WTC11 (cell line): ENCODE measurements around the gene LPP. TPM values are rescaled to one million over a fixed set of nuclear protein-coding genes. Genes with fewer than 3 reads are reported as not detected.

ENCODE experiments used
- ATAC-seq: fragments of 200-7000 bp; cut with Tn5 transposase; 2 replicates; pipeline ENCODE4 v1.10.0; 2021; ENCODE audit warnings: mild to moderate bottlenecking, moderate library complexity
- CTCF ChIA-PET: fragments of 300-600 bp; sonication (Branson Sonifier 250); formaldehyde crosslinking; loops from one replicate; lab custom pipeline; 2021; ENCODE audit warnings: antibody characterized with exemption; lab: Charles Lee
- POLR2A ChIA-PET: fragments of 350-600 bp; sonication (Branson Sonifier 250); formaldehyde crosslinking; loops from one replicate; lab custom pipeline; 2021; ENCODE audit warnings: antibody characterized with exemption; lab: Charles Lee
- DNase-seq: peaks from one replicate; pipeline ENCODE4 v3.0.0; 2021; ENCODE audit warnings: low spot score
- H3K27ac Mint-ChIP-seq: 2 replicates; pipeline ENCODE4 v1.8.0; 2021; ENCODE audit warnings: mixed read lengths
- H3K27me3 Mint-ChIP-seq: 2 replicates; pipeline ENCODE4 v1.8.0; 2021; ENCODE audit warnings: low read depth, mild to moderate bottlenecking, moderate library complexity, mixed read lengths
- H3K36me3 Mint-ChIP-seq: 2 replicates; pipeline ENCODE4 v1.8.0; 2021; ENCODE audit warnings: mixed read lengths
- H3K4me1 Mint-ChIP-seq: 2 replicates; pipeline ENCODE4 v1.8.0; 2022; ENCODE audit warnings: mixed read lengths
- H3K4me3 Mint-ChIP-seq: 2 replicates; pipeline ENCODE4 v1.8.0; 2021; ENCODE audit warnings: mild to moderate bottlenecking, moderate library complexity, mixed read lengths
- H3K9me3 Mint-ChIP-seq: 2 replicates; pipeline ENCODE4 v1.8.0; 2021; ENCODE audit warnings: mixed read lengths
- CBFB ChIP-seq: sonication (generic); formaldehyde crosslinking; IDR thresholded peaks from 2 replicates; pipeline ENCODE4 v1.8.1; 2022; ENCODE audit warnings: mild to moderate bottlenecking, low read depth, missing genetic modification reagents
- ELF4 ChIP-seq: sonication (generic); formaldehyde crosslinking; IDR thresholded peaks from 2 replicates; pipeline ENCODE4 v1.8.1; 2022; ENCODE audit warnings: low read depth, mild to moderate bottlenecking, moderate library complexity, missing genetic modification reagents
- ESRRA ChIP-seq: sonication (generic); formaldehyde crosslinking; IDR thresholded peaks from 2 replicates; pipeline ENCODE4 v1.8.1; 2022; ENCODE audit warnings: mild to moderate bottlenecking, missing genetic modification reagents, borderline replicate concordance
- FOXJ3 ChIP-seq: sonication (generic); formaldehyde crosslinking; IDR thresholded peaks from 2 replicates; pipeline ENCODE4 v1.9.0; 2021; ENCODE audit warnings: missing genetic modification reagents, mild to moderate bottlenecking, borderline replicate concordance
- GABPB1 ChIP-seq: sonication (generic); formaldehyde crosslinking; IDR thresholded peaks from 2 replicates; pipeline ENCODE4 v1.8.1; 2023; ENCODE audit warnings: mild to moderate bottlenecking, missing genetic modification reagents
- GRHL2 ChIP-seq: fragments of 250-450 bp; sonication (Bioruptor Pico); IDR thresholded peaks from 2 replicates; pipeline ENCODE4 v1.8.0; 2022; ENCODE audit warnings: mild to moderate bottlenecking, moderate library complexity; ENCODE audit not compliant: insufficient replicate concordance, severe bottlenecking
- HMGA2 ChIP-seq: fragments of 250-450 bp; sonication (Bioruptor Pico); IDR thresholded peaks from 2 replicates; pipeline ENCODE4 v1.4.0; 2021; ENCODE audit warnings: mild to moderate bottlenecking, moderate library complexity
- HMGXB4 ChIP-seq: sonication (generic); formaldehyde crosslinking; IDR thresholded peaks from 2 replicates; pipeline ENCODE4 v1.8.1; 2023; ENCODE audit warnings: mild to moderate bottlenecking, moderate library complexity, missing genetic modification reagents
- JUN ChIP-seq: sonication (generic); formaldehyde crosslinking; IDR thresholded peaks from 2 replicates; pipeline ENCODE4 v1.8.0; 2023; ENCODE audit warnings: mild to moderate bottlenecking, missing genetic modification reagents
- MXD4 ChIP-seq: fragments of 250-450 bp; sonication (Bioruptor Pico); IDR thresholded peaks from 2 replicates; pipeline ENCODE4 v1.8.0; 2021; ENCODE audit warnings: mild to moderate bottlenecking, moderate library complexity, borderline replicate concordance
- NFATC4 ChIP-seq: fragments of 250-450 bp; sonication (Bioruptor Pico); IDR thresholded peaks from 2 replicates; pipeline ENCODE4 v1.9.0; 2021; ENCODE audit warnings: mild to moderate bottlenecking
- NFYB ChIP-seq: sonication (generic); formaldehyde crosslinking; conservative IDR thresholded peaks from 2 replicates; pipeline ENCODE4 v1.8.0; 2022; ENCODE audit warnings: low read depth, missing genetic modification reagents
- RORB ChIP-seq: fragments of 250-450 bp; sonication (Bioruptor Pico); IDR thresholded peaks from 2 replicates; pipeline ENCODE4 v1.9.0; 2021; ENCODE audit warnings: mild to moderate bottlenecking
- SP1 ChIP-seq: sonication (generic); formaldehyde crosslinking; conservative IDR thresholded peaks from 2 replicates; pipeline ENCODE4 v1.8.1; 2022; ENCODE audit warnings: missing genetic modification reagents
- TEAD1 ChIP-seq: sonication (generic); formaldehyde crosslinking; IDR thresholded peaks from 2 replicates; pipeline ENCODE4 v1.8.0; 2022; ENCODE audit warnings: mild to moderate bottlenecking, missing genetic modification reagents
- ZNF263 ChIP-seq: sonication (generic); formaldehyde crosslinking; IDR thresholded peaks from 2 replicates; pipeline ENCODE4 v1.8.1; 2022; ENCODE audit warnings: low read depth, mild to moderate bottlenecking, moderate library complexity, missing genetic modification reagents
- ZNF281 ChIP-seq: sonication (generic); formaldehyde crosslinking; IDR thresholded peaks from 2 replicates; pipeline ENCODE4 v1.8.0; 2023; ENCODE audit warnings: mild to moderate bottlenecking, missing genetic modification reagents
- ZNF671 ChIP-seq: fragments of 250-450 bp; sonication (Bioruptor Pico); IDR thresholded peaks from 2 replicates; pipeline ENCODE4 v1.8.0; 2021; ENCODE audit warnings: mild to moderate bottlenecking
- total RNA-seq: library from RNA; stranded (reverse); gene quantifications from 3 replicates; pipeline ENCODE4 v1.2.3, GENCODE V29; 2021
- TF ChIP-seq, protein P1 (sequence below): sonication (generic); formaldehyde crosslinking; IDR thresholded peaks from 2 replicates; pipeline ENCODE4 v1.8.0; 2022; ENCODE audit warnings: mild to moderate bottlenecking, missing genetic modification reagents
- TF ChIP-seq, protein P2 (sequence below): sonication (generic); formaldehyde crosslinking; IDR thresholded peaks from 2 replicates; pipeline ENCODE4 v1.8.0; 2023; ENCODE audit warnings: missing genetic modification reagents
- TF ChIP-seq, protein P3 (sequence below): sonication (generic); formaldehyde crosslinking; IDR thresholded peaks from 2 replicates; pipeline ENCODE4 v1.8.1; 2023; ENCODE audit warnings: mild to moderate bottlenecking, missing genetic modification reagents
- TF ChIP-seq, protein P4 (sequence below): sonication (generic); formaldehyde crosslinking; IDR thresholded peaks from 2 replicates; pipeline ENCODE4 v1.8.0; 2022; ENCODE audit warnings: mild to moderate bottlenecking, missing genetic modification reagents
- TF ChIP-seq, protein P5 (sequence below): sonication (generic); formaldehyde crosslinking; IDR thresholded peaks from 2 replicates; pipeline ENCODE4 v1.8.1; 2022; ENCODE audit warnings: low read depth, missing genetic modification reagents, borderline replicate concordance
- TF ChIP-seq, protein P6 (sequence below): fragments of 250-450 bp; sonication (Bioruptor Pico); IDR thresholded peaks from 2 replicates; pipeline ENCODE4 v1.9.0; 2021; ENCODE audit warnings: moderate library complexity, mild to moderate bottlenecking, inconsistent platforms, borderline replicate concordance

The LPP gene
- total RNA-seq, 1 experiment from 2014 or later = 49.6 TPM

DNA sequence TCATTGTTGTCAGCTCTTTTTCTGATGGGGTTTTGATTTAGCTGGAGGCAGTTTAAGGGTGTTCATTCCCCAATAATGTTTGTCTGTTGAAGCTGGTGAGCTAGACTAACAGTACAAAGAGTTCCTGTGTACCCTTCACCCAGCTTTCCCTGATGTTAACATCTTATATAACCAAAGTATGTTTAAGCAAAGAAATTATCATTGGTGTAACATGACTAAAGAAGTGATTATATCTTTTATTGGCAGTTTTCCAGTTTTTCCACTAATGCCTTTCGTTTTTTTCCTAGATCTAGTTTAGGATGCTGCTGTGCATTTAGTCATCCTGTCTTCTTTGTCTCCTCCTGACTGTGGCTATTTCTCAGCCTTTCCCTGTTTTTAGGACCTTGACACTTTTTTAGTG lies 165.6 kb downstream of the LPP start:
- H3K27me3 Mint-ChIP-seq = no peaks in the 10 kb centered on the region
- H3K36me3 Mint-ChIP-seq = no peaks in the 10 kb centered on the region
- H3K27ac Mint-ChIP-seq = no peak overlapping the region
- no peak for DNase-seq
- ATAC-seq = no peak
- H3K9me3 Mint-ChIP-seq = no peaks in the 10 kb centered on the region
- TF ChIP-seq HMGXB4 (CRISPR knock-in tag) (no peak), TEAD1 (CRISPR knock-in tag) (no peak), CBFB (no peak), SP1 (CRISPR knock-in tag) (no peak), HMGA2 (CRISPR knock-in tag) (no peak), MXD4 (CRISPR knock-in tag) (no peak), GABPB1 (CRISPR knock-in tag) (no peak), NFATC4 (CRISPR knock-in tag) (no peak), NFYB (no peak), ELF4 (CRISPR knock-in tag) (no peak), FOXJ3 (CRISPR knock-in tag) (no peak), ZNF263 (CRISPR knock-in tag) (no peak)
- TF ChIP-seq, protein P1, sequence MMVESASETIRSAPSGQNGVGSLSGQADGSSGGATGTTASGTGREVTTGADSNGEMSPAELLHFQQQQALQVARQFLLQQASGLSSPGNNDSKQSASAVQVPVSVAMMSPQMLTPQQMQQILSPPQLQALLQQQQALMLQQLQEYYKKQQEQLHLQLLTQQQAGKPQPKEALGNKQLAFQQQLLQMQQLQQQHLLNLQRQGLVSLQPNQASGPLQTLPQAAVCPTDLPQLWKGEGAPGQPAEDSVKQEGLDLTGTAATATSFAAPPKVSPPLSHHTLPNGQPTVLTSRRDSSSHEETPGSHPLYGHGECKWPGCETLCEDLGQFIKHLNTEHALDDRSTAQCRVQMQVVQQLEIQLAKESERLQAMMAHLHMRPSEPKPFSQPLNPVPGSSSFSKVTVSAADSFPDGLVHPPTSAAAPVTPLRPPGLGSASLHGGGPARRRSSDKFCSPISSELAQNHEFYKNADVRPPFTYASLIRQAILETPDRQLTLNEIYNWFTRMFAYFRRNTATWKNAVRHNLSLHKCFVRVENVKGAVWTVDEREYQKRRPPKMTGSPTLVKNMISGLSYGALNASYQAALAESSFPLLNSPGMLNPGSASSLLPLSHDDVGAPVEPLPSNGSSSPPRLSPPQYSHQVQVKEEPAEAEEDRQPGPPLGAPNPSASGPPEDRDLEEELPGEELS (CRISPR knock-in tag) = no peak
- TF ChIP-seq, protein P2, sequence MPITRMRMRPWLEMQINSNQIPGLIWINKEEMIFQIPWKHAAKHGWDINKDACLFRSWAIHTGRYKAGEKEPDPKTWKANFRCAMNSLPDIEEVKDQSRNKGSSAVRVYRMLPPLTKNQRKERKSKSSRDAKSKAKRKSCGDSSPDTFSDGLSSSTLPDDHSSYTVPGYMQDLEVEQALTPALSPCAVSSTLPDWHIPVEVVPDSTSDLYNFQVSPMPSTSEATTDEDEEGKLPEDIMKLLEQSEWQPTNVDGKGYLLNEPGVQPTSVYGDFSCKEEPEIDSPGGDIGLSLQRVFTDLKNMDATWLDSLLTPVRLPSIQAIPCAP (CRISPR knock-in tag) = no peak
- TF ChIP-seq, protein P3, sequence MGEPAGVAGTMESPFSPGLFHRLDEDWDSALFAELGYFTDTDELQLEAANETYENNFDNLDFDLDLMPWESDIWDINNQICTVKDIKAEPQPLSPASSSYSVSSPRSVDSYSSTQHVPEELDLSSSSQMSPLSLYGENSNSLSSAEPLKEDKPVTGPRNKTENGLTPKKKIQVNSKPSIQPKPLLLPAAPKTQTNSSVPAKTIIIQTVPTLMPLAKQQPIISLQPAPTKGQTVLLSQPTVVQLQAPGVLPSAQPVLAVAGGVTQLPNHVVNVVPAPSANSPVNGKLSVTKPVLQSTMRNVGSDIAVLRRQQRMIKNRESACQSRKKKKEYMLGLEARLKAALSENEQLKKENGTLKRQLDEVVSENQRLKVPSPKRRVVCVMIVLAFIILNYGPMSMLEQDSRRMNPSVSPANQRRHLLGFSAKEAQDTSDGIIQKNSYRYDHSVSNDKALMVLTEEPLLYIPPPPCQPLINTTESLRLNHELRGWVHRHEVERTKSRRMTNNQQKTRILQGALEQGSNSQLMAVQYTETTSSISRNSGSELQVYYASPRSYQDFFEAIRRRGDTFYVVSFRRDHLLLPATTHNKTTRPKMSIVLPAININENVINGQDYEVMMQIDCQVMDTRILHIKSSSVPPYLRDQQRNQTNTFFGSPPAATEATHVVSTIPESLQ = no peak
- H3K4me1 Mint-ChIP-seq = 0 out of 2 replicates have a peak, but pooled peaks cover 7% of the 10 kb centered on the region
- ChIA-PET CTCF (no interaction called here), POLR2A (no interaction called here)
- H3K4me3 Mint-ChIP-seq = no peak overlapping the region

- no peak for TF ChIP-seq ZNF671
- TF ChIP-seq, protein P4, sequence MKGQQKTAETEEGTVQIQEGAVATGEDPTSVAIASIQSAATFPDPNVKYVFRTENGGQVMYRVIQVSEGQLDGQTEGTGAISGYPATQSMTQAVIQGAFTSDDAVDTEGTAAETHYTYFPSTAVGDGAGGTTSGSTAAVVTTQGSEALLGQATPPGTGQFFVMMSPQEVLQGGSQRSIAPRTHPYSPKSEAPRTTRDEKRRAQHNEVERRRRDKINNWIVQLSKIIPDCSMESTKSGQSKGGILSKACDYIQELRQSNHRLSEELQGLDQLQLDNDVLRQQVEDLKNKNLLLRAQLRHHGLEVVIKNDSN = no peak
- no peak for TF ChIP-seq ESRRA (CRISPR knock-in tag)
- TF ChIP-seq, protein P5, sequence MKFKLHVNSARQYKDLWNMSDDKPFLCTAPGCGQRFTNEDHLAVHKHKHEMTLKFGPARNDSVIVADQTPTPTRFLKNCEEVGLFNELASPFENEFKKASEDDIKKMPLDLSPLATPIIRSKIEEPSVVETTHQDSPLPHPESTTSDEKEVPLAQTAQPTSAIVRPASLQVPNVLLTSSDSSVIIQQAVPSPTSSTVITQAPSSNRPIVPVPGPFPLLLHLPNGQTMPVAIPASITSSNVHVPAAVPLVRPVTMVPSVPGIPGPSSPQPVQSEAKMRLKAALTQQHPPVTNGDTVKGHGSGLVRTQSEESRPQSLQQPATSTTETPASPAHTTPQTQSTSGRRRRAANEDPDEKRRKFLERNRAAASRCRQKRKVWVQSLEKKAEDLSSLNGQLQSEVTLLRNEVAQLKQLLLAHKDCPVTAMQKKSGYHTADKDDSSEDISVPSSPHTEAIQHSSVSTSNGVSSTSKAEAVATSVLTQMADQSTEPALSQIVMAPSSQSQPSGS (CRISPR knock-in tag) = no peak
- TF ChIP-seq ZNF281 (CRISPR knock-in tag) = no peak
- TF ChIP-seq, protein P6, sequence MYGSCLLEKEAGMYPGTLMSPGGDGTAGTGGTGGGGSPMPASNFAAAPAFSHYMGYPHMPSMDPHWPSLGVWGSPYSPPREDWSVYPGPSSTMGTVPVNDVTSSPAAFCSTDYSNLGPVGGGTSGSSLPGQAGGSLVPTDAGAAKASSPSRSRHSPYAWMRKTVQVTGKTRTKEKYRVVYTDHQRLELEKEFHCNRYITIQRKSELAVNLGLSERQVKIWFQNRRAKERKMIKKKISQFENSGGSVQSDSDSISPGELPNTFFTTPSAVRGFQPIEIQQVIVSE (CRISPR knock-in tag) = no peak
- TF ChIP-seq GRHL2 (CRISPR knock-in tag) = no peak
- no peak for TF ChIP-seq JUN (CRISPR knock-in tag)
- no peak for TF ChIP-seq RORB (CRISPR knock-in tag)
- no peak for TF ChIP-seq FOXJ3 (CRISPR knock-in tag)
- H3K9me3 Mint-ChIP-seq = no peaks in the 10 kb centered on the region
- ChIA-PET CTCF (no interaction called here), POLR2A (no interaction called here)
- no peaks in the 10 kb centered on the region for H3K36me3 Mint-ChIP-seq
- DNase-seq (no peak), ATAC-seq (no peak)
- no peak overlapping the region for H3K4me3 Mint-ChIP-seq
- H3K4me1 Mint-ChIP-seq = 0 out of 2 replicates have a peak, but pooled peaks cover 7% of the 10 kb centered on the region
- no peak overlapping the region for H3K27ac Mint-ChIP-seq
- H3K27me3 Mint-ChIP-seq = no peaks in the 10 kb centered on the region
These were observed 166.8 kb downstream of the LPP start for GRCh38 chr3:188320757-188321156.
